Activated T-helper 1 cell treated with Interleukin-2 at 50 U/mL for 16 hours (primary cell): ENCODE results near the gene MTNR1B.

Source experiments
- DNase-seq: peaks from one replicate; pipeline ENCODE4 v3.0.0-alpha.2; 2020; ENCODE audit warnings: low read depth

MTNR1B gene

DNA sequence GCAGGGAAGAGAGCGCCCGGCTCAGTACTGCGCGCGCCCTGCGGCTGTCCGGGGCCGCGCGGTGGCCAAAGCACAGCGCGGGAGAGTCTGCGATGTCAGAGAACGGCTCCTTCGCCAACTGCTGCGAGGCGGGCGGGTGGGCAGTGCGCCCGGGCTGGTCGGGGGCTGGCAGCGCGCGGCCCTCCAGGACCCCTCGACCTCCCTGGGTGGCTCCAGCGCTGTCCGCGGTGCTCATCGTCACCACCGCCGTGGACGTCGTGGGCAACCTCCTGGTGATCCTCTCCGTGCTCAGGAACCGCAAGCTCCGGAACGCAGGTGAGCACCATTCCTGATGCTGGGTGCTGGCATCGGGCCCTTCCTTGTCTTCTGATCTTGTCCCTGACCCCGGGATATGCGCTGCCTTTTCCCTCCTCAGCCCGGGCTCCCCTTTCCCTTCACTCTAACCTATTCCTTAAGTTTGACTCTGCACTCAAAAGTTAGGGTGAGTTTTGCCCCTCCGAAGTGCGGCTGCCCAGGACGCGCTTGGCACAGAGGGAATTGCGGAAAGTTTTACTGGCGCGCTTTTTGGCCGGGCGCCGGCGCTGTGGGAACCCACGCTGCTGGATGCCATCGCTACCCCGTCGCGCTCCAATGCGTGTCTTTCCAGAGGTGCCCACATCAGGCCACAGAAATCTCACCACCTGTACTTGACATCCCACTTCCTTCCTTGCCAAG lies at the start of gene MTNR1B:
Gene MTNR1B, plus strand, starts transcription at position 18 of the 714 bp plus-strand sequence. Its CDS starts 75 bp downstream, at position 93.
- no peak for DNase-seq

DNA sequence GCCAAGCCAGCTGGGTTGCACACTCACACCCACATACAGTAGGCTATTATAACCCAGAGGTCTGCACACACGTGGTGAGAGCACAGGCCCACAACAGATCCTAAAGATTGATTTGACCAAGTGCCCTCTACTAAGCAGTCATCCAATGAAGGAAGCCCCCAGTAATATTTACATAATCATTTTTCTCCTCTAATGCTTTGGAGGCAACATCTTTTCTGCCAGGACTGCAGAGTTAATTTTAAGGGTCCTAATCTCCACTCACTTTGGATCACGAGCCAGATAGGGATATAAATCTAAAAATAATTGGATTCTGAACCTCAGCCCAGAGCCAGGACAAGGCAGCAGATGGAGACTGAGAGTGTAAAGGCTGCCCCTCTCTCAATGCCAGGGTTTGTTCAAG lies 49.1 kb upstream of the MTNR1B start:
- no peak for DNase-seq

DNA sequence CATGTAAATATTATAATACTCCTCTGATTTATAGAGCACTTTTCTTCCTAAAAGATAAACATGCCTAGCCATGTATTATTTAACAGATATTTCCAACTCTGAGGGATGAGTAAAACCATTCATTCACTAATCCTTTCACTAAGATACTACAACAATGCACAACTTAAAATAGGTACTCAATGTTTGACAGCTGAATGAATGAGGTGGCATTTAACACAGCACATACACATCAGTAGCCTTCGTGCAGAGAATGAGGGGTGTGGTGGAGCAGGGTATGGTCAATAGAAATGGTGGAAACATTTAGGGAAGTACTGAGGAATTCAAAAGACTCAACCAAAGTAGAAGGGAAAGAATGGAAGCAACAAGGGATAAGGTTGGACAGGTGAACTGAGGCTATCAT lies 46.7 kb upstream of the MTNR1B start:
- DNase-seq, result no peak

DNA sequence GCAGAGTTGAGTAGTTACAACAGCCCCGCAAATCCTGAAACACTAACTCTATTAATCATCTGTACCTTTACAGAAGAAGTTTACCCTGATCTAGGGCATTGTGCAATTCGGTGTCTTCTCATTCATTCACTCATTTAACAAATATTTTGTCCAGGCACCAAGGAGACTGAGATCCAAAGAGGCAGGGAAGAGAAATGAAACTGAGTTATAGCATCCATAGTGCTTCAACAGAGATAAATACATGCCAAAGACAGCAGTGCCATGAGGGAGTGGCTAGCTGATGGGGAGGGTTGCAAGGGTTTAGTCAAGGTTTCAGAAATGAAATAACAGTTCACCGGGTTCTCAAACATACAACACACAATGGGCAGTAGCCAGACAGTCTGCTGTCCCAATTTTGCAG lies 40.2 kb upstream of the MTNR1B start:
- DNase-seq, result no peak

DNA sequence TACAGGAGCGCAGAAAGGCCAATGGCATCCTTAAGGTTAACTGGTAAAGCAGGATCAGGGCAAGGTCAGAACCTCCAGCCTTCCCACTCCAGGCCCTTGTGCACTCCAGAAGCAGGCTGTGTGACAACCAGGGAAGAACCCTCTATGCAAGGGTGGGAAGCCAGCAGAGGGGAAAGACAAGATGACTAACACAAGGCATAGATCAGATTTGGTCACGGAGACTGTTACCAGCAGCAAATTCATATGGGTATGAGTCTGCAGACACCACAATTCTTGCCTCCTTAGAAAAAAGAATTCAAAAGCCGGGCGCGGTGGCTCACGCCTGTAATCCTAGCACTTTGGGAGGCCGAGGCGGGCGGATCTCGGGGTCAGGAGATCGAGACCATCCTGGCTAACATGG lies 39.8 kb upstream of the MTNR1B start:
- DNase-seq, result no peak

DNA sequence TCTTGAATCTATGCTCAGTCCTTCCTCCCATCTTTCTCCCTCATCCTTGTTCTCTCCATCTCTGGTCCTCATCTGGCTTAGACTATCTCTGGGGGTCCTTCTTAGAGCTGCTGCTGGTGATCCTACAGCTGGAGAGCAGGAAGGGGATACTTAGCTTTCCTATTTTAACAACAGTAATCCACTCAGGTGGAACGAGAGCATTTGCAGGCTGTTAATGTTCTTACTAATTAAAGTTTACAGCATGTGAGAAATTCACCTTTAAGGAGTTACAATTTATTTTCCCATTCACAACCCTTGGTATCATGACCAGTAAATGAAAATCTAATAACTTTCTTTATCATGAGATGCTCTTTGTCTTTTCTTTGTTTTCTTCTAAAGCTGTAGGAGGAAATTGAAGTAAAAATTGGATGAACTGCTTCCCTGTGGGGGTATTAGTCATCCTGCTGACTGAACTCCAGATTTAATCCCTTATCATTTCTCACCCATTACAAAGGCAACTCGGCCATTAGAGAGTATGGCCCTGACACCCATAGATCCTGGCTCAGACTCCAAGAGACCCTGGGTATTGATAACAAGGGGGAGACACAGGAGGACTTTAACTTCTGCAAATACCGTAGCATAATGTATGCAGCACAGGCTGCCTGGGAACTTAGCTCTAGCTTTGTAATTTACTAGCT lies 37.6 kb upstream of the MTNR1B start:
- DNase-seq, result no peak

DNA sequence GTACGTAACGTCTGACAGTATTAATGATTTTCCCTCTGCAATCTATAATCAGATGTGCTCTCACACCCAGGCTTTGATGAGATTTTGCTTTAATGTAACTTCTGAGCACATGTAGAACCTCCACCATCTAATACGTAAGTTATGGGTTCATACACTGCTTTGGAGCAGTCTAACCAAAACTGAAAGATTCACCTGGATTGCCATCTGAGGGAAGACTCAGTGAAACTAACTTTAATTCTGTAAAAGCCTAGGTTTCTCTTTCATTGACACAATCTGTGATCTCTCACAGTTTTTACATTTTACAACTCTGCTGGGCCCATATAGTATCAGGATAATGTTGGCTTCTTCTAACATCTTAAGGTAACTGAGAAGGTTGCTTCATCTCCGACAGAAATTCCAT lies 30.1 kb upstream of the MTNR1B start:
- no peak for DNase-seq

DNA sequence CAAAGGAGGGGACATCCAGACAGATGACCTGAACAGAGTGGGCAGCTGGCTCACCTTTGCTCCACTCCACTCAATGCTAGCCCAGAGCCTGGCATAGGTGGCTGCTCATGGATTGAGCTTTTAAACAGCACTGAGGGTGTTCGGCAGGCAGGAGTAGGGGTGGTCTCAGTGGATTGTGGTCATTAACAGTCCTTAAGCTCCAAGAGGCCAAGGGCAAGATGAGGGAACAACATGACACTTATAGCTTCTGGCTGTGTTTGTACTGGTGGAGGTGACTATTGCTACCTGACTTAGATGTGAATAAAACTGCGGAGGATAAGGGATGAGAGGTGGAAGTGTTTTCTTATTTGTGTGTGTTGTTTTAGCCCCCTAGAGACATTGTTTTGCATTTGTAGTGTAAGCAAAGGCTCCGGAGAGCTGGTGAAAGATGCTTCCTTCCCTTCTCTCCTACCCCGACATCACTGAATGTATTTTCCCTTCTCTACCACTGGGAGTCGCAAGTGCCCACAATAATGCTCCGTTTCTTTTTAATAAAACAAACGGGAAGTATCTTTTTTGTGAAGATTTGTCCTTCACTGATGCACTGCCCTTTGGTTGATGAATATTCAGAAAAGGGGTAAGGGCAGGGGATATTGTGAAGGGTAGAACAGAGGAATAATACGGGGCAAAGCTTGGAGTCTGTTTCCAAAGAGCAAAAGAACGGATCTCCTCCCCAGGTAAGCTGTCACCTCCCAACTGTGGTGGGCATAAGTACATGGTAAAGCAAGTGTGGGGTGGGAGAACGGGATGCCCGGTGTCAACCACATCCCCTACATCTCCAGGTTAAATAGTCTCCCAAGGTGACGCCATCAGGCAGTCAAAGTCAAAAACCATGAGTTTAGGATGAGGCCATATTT lies 27.5 kb upstream of the MTNR1B start:
- DNase-seq, result no peak

DNA sequence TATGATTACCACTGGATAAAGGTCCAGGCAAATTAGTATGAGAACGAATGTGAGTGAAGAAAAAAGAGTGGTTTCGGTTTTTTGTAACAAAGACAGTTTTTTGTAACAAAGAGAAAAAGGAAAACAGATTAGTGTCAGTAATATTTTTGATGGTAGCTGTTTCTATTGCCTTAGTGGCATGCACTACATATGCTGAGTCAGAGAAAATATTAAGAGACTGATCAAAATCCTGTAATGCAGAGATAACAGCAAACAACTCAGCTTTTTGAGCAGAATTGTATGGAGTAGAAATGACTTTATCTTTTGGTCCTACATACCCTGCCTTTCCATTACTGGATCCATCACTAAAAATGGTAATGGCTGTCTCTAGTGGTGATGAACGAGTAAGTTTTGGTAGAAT lies 22.7 kb upstream of the MTNR1B start:
- no peak for DNase-seq

DNA sequence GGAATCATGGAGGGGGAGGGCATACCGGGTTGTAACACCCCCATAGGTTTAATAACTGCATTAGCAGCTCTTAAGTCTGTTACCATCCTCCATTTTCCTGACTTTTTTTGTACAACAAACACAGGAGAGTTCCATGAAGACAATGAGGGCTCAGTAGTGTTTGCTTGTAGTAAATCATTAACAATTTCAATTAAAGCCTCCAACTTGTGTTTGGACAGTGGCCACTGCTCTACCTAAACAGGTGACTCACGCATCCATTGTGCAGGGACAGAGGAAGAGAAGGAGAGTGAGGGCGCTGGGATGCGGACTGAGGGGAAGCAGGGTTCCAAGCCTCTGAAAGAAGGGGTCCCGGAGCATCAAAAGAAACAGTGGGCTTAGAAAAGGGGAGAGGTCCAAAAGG lies 21.3 kb upstream of the MTNR1B start:
- DNase-seq, result no peak

DNA sequence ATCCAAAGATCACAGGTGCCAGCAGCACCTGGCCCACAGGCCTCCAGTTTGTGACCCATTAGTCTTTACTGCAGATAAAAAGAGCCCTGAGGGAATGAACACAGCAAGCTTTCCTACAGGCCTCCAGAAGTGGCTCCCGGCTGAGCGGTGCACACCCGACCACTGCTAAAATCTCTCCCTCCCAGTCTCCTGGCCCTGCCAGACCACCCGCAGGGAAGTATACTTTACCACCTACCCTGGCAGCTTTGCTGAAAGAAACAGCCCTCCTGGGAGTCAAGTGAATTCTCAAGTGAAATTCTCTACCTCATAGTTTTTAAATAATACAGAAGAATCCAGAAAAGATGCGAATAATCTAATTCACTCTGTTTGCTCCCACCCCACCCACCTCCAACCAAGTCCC lies 15.4 kb upstream of the MTNR1B start:
- no peak for DNase-seq

DNA sequence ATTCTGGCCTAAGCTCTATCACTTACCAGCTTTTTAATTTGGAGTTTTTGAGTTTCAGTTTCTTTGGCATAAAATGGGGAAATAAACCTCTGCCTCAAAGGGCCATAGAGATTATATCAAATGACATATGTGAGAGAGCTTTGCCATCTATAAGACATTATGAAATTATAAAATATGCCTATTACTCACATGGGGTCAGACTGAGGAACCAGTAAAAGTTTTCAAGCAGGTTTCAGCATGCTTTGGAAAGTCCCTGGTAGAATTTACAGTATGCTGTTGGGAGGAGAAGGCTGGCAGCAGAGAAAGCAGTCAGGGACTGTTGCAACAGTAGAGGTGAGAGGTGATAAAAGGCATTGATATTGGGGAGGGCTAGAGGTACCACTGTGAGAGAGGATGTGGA lies 13.6 kb upstream of the MTNR1B start:
- DNase-seq, result no peak

DNA sequence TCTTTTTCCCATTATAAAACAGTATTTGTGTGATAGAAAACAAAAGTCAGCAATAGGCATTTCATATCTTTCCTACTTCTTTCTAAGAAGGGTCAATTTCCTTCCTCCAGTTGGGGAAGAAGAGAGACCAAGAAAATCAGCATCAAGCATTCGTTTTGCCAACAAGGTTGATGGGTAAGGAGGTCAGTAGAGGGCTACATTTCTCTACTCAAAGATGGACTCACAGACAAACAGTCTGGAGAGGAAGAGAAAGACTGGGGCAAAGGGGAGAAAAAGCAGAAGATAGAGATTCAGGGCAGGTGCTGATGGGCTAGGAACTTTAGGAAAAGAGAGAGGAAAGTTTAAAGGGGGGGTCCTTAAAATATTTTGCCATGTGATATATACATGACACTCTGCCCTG lies 8.6 kb upstream of the MTNR1B start:
- no peak for DNase-seq

DNA sequence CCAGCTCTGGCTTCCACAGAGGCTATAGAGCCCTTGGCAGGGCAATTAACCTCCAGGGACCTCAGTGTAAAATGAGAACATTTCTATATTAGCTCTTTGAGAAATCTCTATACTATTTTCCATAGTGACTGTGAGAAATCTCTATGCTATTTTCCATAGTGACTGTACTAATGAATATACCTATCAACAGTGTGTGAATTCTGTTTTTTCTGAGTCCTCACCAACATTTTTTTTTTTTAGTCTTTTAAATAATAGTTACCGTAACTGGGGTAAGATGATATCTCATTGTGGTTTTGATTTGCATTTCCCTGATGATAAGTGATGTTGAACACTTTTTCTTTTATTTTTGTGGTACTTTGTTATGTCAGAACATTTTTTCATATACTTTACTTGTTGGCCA lies 7.0 kb upstream of the MTNR1B start:
- no peak for DNase-seq

DNA sequence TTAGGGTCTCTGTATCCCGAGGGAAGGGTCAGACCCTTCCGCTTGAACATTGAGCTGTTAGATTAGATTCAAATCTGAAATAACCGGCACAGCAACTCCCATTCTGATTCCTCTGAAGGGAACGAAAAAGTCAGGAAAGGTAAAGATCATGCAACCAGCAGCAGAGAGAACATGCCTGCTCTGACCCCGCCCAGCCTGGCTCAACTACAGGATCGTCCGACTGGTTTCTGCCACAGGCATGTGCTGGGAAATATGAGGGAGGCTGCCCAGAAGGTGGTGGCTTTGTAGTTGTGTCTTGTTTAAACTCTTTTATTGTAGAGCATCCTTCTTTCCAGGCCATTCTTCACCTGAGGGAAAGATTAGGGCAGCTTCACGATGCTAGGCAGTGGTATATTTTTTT lies 5.0 kb upstream of the MTNR1B start:
- DNase-seq, result no peak

DNA sequence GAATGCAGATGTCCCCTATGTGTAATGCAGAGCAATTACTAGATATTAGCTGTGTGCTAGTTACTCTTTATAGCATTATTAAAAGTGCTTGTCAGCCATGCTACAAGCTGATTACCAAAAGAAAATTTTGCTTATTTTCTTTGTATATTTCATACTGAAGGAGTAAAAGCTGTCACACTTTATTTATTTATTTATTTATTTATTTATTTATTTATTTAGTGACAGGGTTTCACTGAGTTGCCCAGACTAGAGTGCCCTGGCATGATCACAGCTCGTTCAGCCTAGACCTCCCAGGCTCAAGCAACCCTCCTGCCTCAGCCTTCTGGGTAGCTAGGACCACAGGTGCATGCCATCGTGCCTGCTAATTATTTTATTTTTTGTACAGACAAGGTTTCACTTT lies 4.3 kb upstream of the MTNR1B start:
- DNase-seq, result no peak

DNA sequence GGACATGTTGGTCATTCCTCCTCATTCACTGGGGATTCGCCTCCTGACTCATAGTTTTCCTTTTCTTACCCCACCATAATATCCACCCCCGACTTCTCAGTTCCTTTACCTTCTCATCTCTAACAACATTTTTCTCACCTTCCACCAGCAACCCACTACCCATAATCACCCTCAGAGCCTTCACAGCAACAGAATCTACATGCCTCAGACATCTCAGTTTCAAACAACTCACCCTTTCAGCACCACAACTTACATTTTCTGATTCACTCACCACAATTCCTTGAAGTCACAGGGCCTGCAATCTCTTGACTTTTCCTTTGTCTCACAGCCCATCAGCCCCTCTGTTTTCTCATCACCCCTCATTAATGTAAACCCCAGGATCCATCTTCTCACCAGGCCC lies 2.3 kb upstream of the MTNR1B start:
- no peak for DNase-seq

DNA sequence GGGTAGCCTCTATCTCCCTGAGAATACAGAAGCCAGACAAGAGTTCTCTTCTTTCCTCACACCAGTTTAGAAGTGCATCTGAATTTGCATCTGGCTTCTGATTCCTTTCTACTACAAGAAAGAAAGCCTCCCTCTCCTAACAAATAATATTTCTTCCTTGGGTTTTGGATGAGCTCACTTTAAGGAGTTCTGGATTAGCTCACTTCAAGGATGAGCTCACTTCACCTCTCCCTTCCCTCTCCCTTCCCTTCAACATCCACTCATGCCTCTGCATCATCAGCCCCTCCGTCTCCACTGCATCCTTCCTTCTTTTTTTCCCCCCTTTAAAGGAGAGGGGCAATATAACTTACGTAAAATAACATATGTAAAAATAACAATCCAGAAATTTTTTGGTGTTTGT lies 1.6 kb upstream of the MTNR1B start:
- DNase-seq, result no peak

DNA sequence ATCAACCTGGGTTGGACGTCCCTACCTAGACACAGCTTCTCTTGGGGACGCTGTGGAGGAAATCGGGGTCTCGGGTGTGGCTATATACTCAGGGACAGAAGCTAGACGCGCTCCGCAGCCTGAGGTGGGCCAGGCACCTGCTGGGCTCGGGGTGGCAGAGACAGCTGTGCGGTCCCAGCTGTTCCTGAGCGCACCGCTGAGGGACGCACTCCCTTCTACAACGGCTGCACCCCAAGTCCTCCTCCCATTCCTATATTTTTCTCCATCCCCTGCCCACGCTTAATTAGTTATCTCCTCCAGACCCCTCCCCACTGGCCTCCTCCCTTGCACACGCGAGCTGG lies 188 bp upstream of the MTNR1B start:
- no peak for DNase-seq

DNA sequence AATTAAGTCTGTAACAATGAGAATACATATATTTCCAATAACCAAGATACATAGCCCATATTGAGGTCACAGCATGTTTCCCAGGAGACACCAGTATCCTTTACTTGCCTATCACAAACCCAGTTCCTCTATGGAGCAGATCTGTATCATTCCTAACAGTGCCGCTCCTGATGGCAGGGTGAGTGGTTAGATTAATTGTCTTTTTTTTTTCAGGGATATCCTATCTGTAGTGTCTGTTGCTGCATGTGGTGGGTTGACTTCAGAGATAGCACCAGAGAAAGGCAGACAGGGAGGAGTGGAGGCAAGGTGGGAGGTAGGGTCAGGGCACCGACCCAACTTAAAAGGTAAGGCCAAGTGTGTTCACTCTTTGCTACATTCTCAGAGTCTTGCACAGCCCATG lies 2.8 kb downstream of the MTNR1B start:
- no peak for DNase-seq

DNA sequence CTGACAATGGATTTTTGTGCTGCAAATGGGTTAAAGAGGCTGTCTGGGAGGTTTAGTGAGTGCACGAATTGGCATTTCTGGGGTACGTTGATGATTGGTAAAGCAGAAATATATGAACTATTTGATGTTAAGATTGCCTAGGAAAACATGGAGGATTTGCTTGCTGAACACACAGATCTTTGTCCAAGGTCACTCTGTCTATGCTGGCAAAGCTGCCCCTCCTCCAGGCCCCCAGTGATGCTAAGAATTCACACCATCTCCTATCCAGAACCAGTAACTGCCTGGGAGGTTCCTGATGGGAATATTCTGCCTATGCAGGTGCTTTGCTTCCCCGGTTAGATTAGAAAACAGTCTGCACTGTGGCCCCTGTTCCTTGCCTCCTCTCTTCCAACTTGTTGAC lies 5.8 kb downstream of the MTNR1B start:
- DNase-seq, result no peak

DNA sequence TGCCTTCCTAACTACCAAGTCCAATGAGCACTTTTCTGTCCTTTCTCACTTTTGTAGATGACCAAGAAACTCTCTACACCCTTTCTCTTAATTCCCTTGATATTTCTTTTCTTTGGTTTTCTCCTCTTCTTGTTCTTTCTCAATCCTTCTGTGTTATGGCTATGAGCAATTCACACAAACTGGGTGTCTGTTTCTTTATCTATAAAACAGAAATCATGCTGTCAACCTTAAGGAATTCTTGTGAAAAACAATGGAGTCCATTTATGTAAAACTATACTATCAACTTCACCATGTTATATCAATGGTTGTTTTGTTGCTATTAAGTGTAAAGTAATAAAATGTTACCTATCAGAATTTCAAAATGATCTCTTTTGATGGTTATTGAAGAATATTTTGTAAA lies 7.2 kb downstream of the MTNR1B start:
- DNase-seq, result no peak

DNA sequence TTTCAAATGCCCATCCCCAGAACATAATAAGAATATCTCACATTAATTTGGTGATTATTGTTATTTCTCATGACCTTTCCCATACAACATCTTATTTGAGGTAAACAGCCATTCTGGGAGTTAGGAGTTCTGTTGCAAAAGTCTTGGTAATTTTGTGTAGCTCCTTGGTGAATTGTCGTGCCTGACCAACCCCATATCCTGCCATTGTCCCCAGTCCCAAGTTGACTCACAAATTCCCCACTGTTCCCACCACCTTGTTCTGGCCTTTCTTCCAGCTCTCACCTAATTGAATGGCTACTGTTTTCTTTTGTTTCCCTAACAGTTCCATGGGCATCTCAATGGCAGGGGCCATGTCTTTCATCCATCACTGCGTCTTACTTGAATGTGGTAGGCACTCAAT lies 8.0 kb downstream of the MTNR1B start:
- no peak for DNase-seq
